ENCODE data around the gene TRNT1.

TRNT1 gene

GRCh38 chr3:3105815-3106214, 20.9 kb upstream of the TRNT1 start:
- no peak overlapping the region for H3K4me3 Mint-ChIP-seq
- ATAC-seq: no peak
- peaks cover 12% of the 10 kb centered on the region for H3K36me3 Mint-ChIP-seq
- peaks cover 31% of the 10 kb centered on the region for H3K4me1 Mint-ChIP-seq
- no peak overlapping the region for H3K27ac Mint-ChIP-seq
- DNase-seq (ENCODE audit: low spot score in 2 of 2): no peak
- H3K9me3 Mint-ChIP-seq: no peaks in the 10 kb centered on the region

- Mint-ChIP-seq H3K4me1 (peaks cover 29% of the 10 kb centered on the region), H3K4me3 (peak overlapping the region; percentile 44), H3K36me3 (peaks cover 6% of the 10 kb centered on the region), H3K9me3 (no peaks in the 10 kb centered on the region), H3K27ac (peak overlapping the region; percentile 67)
- ATAC-seq (no peak), DNase-seq (ENCODE audit: low spot score in 2 of 2) (no peak)
Observed at GRCh38 chr3:3107181-3107580, 19.6 kb upstream of the TRNT1 start.

GRCh38 chr3:3107858-3108257, 18.9 kb upstream of the TRNT1 start:
- H3K4me3 Mint-ChIP-seq: peak overlapping the region; percentile 44
- H3K9me3 Mint-ChIP-seq: no peaks in the 10 kb centered on the region
- H3K27ac Mint-ChIP-seq: peak overlapping the region; percentile 67
- DNase-seq (ENCODE audit: low spot score in 2 of 2) (no peak), ATAC-seq (peak; percentile 53)
- peaks cover 6% of the 10 kb centered on the region for H3K36me3 Mint-ChIP-seq
- H3K4me1 Mint-ChIP-seq: peaks cover 29% of the 10 kb centered on the region

- DNase-seq (ENCODE audit: low spot score in 2 of 2): no peak
- H3K9me3 Mint-ChIP-seq: no peaks in the 10 kb centered on the region
- H3K27ac Mint-ChIP-seq: peak overlapping the region; percentile 93
- H3K4me1 Mint-ChIP-seq: peaks cover 31% of the 10 kb centered on the region
- ATAC-seq: peak; percentile 85
- peaks cover 6% of the 10 kb centered on the region for H3K36me3 Mint-ChIP-seq
- H3K4me3 Mint-ChIP-seq: peak overlapping the region; percentile 44
Observed at GRCh38 chr3:3109407-3110298, 17.1 kb upstream of the TRNT1 start.

GRCh38 chr3:3110299-3110630, 16.5 kb upstream of the TRNT1 start, which contains the start of gene IL5RA:
IL5RA (minus strand) TSS chr3:3110374; CDS start chr3:3104984, 5,390 bp downstream.
- Mint-ChIP-seq H3K9me3 (no peaks in the 10 kb centered on the region), H3K4me3 (peak within 1 kb of the TSS; percentile 44), H3K36me3 (peaks cover 6% of the 10 kb centered on the region), H3K27ac (peak within 1 kb of the TSS; percentile 93), H3K4me1 (peaks cover 37% of the 10 kb centered on the region)
- ATAC-seq (peak; percentile 83), DNase-seq (ENCODE audit: low spot score in 2 of 2) (no peak)

- Mint-ChIP-seq H3K27ac (peak overlapping the region; percentile 93), H3K36me3 (peaks cover 6% of the 10 kb centered on the region), H3K4me3 (peak overlapping the region; percentile 44), H3K9me3 (no peaks in the 10 kb centered on the region), H3K4me1 (peaks cover 42% of the 10 kb centered on the region)
- ATAC-seq (no peak), DNase-seq (ENCODE audit: low spot score in 2 of 2) (no peak)
Observed at GRCh38 chr3:3110749-3111361, 15.9 kb upstream of the TRNT1 start.

- peaks cover 6% of the 10 kb centered on the region for H3K36me3 Mint-ChIP-seq
- H3K4me3 Mint-ChIP-seq: no peak overlapping the region
- no peak overlapping the region for H3K27ac Mint-ChIP-seq
- DNase-seq (ENCODE audit: low spot score in 2 of 2) (no peak), ATAC-seq (peak; percentile 67)
- H3K4me1 Mint-ChIP-seq: peaks cover 42% of the 10 kb centered on the region
- no peaks in the 10 kb centered on the region for H3K9me3 Mint-ChIP-seq
Observed at GRCh38 chr3:3113042-3113709, 13.6 kb upstream of the TRNT1 start.

- Mint-ChIP-seq H3K9me3 (no peaks in the 10 kb centered on the region), H3K4me1 (peaks cover 24% of the 10 kb centered on the region), H3K4me3 (no peak overlapping the region), H3K36me3 (no peaks in the 10 kb centered on the region), H3K27ac (no peak overlapping the region)
- ATAC-seq: no peak
- DNase-seq (ENCODE audit: low spot score in 2 of 2): no peak
Observed at GRCh38 chr3:3117651-3118050, 9.1 kb upstream of the TRNT1 start.

GRCh38 chr3:3119393-3119851, 7.3 kb upstream of the TRNT1 start:
- Mint-ChIP-seq H3K36me3 (no peaks in the 10 kb centered on the region), H3K4me3 (peak overlapping the region; percentile 26), H3K27ac (peak overlapping the region; percentile 38), H3K4me1 (peaks cover 24% of the 10 kb centered on the region), H3K9me3 (no peaks in the 10 kb centered on the region)
- ATAC-seq (peak; percentile 98), DNase-seq (ENCODE audit: low spot score in 2 of 2) (peak; percentile 34 to 81)

GRCh38 chr3:3125977-3126376, 763 bp upstream of the TRNT1 start:
- peaks cover 43% of the 10 kb centered on the region for H3K4me1 Mint-ChIP-seq
- H3K4me3 Mint-ChIP-seq: peak overlapping the region; percentile 98
- no peak for DNase-seq (ENCODE audit: low spot score in 2 of 2)

GRCh38 chr3:3127432-3128010, 781 bp downstream of the TRNT1 start:
- peak overlapping the region; percentile 100 for H3K27ac Mint-ChIP-seq

More at GRCh38 chr3:3125977-3126376, 763 bp upstream of the TRNT1 start:
- Mint-ChIP-seq H3K27ac (peak overlapping the region; percentile 100), H3K36me3 (peaks cover 57% of the 10 kb centered on the region), H3K9me3 (no peaks in the 10 kb centered on the region)
- ATAC-seq: no peak

GRCh38 chr3:3129579-3129978, 2.8 kb downstream of the TRNT1 start:
- Mint-ChIP-seq H3K4me1 (peaks cover 48% of the 10 kb centered on the region), H3K27ac (peak overlapping the region; percentile 100), H3K4me3 (peak overlapping the region; percentile 98), H3K36me3 (peaks cover 86% of the 10 kb centered on the region), H3K9me3 (no peaks in the 10 kb centered on the region)
- DNase-seq (ENCODE audit: low spot score in 2 of 2) (no peak), ATAC-seq (peak; percentile 75)

More at GRCh38 chr3:3127432-3128010, 781 bp downstream of the TRNT1 start:
- H3K4me1 Mint-ChIP-seq: peaks cover 43% of the 10 kb centered on the region
- ATAC-seq (peak; percentile 69), DNase-seq (ENCODE audit: low spot score in 2 of 2) (peak in 1 of 2 donors; percentile 78)
- H3K4me3 Mint-ChIP-seq: peak overlapping the region; percentile 98
- no peaks in the 10 kb centered on the region for H3K9me3 Mint-ChIP-seq
- peaks cover 65% of the 10 kb centered on the region for H3K36me3 Mint-ChIP-seq

GRCh38 chr3:3133500-3133899, 6.8 kb downstream of the TRNT1 start:
- Mint-ChIP-seq H3K36me3 (peaks cover 92% of the 10 kb centered on the region), H3K4me1 (peaks cover 53% of the 10 kb centered on the region), H3K27ac (peak overlapping the region; percentile 44)

GRCh38 chr3:3134750-3135448, 8.2 kb downstream of the TRNT1 start:
- H3K36me3 Mint-ChIP-seq: peaks cover 92% of the 10 kb centered on the region
- H3K4me1 Mint-ChIP-seq: peaks cover 53% of the 10 kb centered on the region
- ATAC-seq (peak; percentile 89), DNase-seq (ENCODE audit: low spot score in 2 of 2) (no peak)
- no peaks in the 10 kb centered on the region for H3K9me3 Mint-ChIP-seq
- peak overlapping the region; percentile 52 for H3K27ac Mint-ChIP-seq
- H3K4me3 Mint-ChIP-seq: peak overlapping the region; percentile 16

More at GRCh38 chr3:3133500-3133899, 6.8 kb downstream of the TRNT1 start:
- H3K9me3 Mint-ChIP-seq: no peaks in the 10 kb centered on the region
- DNase-seq (ENCODE audit: low spot score in 2 of 2): no peak
- ATAC-seq: no peak
- H3K4me3 Mint-ChIP-seq: no peak overlapping the region

All from stimulated activated effector memory CD8-positive, alpha-beta T cell treated with anti-CD3 and anti-CD28 coated beads, Interleukin-12 subunit alpha, Interleukin-12 subunit beta, amount 100 ng/mL, for 72 hours (primary cell).